DMS53 (cell line): ENCODE data around the gene TMEM91.
A peak's percentile ranks its signal among the peaks of the same experiment; 100 is the strongest.
"Not testable (repeated sequence)": the region's sequence is repeated elsewhere in the genome, so short reads cannot be mapped to it uniquely, and the experiment has no call there.

Source experiments
- DNase-seq: peaks from one replicate; lab custom pipeline; 2025; lab: John Stamatoyannopoulos, UW

TMEM91 gene

GRCh38 chr19:41376241-41376997 is at the start of gene TMEM91:
Gene TMEM91 (plus strand): TSS chr19:41376533. CDS start chr19:41378310, 1,777 bp downstream.
- DNase-seq = peak; percentile 80

GRCh38 chr19:41327076-41327575 is 49.2 kb upstream of the TMEM91 start:
- peak; percentile 77 for DNase-seq

DNA sequence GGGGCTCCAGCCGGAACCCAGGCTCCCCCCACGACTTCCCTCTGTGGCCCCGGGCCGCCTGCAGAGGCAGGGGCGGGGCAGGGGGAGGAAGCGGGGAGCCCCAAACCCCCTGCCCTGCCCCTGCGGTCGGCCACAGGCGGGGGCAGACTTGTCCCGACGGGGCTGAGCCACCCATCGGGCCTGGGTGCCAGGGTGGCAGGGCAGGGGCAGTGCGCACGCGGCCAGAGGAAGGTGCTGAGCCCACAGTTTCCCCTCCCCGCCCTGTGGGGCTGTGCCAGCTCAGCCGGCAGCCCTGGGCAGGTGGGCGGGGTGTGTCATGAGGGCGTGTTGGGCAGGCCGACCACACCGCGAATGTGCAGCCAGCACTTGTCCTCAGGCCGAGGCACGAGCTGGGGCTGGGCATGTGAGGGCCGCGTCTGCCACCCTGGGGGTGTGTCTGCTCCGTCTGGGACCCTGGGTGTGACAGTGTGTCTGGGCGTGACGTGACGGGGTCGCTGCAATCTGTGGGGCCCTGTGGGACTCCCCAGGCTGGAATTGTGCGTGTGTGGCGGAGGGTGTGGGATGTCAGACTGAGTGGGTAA is 48.7 kb upstream of the TMEM91 start:
- DNase-seq = peak; percentile 95

DNA sequence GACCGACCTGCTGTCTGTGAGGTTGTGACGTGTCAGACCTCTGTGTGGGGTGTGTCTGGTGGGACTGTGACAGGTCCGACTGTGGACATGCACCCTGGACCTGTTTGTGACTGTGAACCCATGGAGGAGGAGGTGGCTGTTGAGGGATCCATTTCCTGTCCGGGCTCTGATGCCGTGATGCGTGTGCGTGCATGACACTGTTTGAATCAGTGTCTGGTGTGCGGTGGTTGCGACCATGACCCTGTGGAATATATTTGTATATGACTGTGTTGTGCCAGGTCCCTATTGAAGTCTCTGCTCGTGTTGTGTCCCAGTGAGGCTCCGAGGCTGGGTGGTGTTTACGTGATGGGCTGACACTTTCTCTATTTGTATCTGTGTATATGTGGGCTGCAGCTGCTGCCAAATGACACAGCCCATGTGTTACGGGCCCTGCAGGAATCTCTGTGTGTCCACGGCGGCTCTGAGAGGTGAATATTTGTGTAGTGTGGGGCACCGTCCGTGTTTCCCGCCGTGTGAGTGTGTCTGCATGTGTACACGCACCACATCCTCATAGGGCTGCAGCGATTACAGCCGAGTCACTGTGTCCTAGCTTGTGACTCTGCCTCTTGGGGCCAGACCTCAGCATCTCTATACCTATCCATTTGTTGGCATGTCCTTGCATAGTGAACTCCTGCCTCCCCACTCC is 48.0 kb upstream of the TMEM91 start:
- peak; percentile 80 for DNase-seq

- no peak for DNase-seq
These were observed 47.5 kb upstream of the TMEM91 start for GRCh38 chr19:41328842-41329225.

- DNase-seq = peak; percentile 48
These were observed 45.9 kb upstream of the TMEM91 start for GRCh38 chr19:41330481-41330880.

GRCh38 chr19:41330946-41331678 is 45.2 kb upstream of the TMEM91 start:
- DNase-seq = no peak

DNA sequence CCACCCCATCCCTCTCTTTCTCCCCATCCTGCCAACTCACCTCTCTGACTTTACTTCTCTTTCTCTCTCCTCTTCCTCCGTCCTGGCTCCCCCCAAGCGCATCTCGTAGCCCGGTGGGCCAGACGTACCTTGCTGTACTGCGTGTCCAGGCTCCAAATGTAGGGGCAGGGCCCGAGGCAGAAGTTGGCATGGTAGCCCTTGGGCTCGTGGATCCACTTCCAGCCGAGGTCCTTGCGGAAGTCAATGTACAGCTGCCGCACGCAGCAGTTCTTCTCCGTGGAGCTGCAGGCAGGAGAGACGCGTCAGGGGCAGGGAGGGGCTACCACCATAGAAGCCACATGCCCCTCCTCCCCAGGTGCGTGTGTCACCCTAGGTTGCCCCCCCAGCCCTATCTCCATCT is 44.3 kb upstream of the TMEM91 start:
- no peak for DNase-seq

GRCh38 chr19:41332468-41332867 is 43.9 kb upstream of the TMEM91 start:
- DNase-seq = no peak

DNA sequence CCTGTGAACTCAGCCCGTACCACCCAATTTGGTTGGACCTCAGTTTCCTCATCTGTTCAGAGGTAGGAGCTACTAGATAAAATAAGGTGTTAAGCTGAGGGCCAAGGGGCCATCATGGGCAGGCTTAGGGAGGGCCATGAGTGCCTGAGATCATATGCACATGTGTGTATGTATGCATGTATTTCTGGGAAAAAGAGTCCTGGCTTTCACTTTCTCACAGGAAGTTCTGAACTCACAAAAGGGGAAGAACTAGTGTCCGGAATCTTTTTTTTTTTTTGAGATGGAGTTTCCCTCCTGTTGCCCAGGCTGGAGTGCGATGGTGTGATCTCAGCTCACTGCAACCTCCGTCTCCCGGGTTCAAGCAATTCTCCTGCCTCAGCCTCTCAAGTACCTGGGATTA is 41.5 kb upstream of the TMEM91 start:
- DNase-seq = no peak

DNA sequence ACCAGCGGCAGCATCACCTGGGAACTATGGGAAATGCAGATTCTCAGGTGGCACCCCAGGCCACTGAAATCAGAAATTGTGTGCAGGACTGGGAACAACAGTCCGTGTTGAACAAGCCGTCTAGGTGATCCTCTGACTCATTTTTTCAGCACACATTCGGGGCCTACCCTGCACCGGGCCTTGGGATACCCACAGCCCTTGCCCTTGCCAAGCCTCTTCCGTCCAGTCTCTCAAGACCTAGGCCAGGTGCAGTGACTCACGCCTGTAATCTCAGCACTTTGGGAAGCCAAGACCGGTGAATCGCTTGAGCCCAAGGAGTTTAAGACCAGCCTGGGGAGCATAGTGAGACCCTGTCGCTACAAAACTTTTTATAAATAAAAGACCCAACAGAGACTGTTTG is 40.9 kb upstream of the TMEM91 start:
- no peak for DNase-seq

DNA sequence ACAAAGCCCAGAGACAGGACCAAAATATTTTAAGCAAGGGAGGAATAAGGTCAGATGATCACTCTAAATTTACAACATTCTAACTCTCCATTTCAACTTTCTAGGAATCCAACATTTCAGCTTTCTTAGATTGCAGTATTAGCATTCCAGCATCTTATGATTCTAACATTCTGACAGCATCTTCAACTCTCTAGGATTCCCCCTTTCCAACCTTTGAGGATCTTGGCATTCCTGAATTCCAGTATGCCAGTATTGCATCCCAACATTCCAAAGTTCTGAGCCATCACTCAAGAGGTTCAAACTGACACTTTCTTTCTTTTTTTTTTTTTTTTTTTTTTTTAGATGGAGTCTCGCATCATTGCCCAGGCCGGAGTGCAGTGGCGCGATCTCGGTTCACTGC is 36.4 kb upstream of the TMEM91 start:
- no peak for DNase-seq

GRCh38 chr19:41341669-41342490 is 34.5 kb upstream of the TMEM91 start:
- DNase-seq = peak; percentile 86

DNA sequence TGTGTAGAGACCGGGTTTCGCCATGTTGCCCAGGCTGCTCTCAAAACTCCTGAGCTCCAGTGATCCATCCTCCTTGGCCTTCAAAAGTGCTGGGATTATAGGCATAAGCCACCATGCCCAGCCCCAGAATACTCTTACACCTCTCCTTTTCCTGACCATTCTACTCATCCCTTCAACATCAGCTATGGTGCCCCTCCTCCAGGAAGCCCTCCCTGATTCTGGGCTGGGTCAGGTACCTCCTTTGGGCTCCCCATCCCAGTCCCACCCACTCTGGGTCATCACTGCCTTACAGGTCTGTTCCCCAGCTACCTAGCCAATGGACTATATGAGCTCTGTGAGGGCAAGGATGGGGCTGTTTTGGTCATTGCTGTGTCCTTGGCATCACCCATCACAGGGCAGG is 32.2 kb upstream of the TMEM91 start:
- no peak for DNase-seq

DNA sequence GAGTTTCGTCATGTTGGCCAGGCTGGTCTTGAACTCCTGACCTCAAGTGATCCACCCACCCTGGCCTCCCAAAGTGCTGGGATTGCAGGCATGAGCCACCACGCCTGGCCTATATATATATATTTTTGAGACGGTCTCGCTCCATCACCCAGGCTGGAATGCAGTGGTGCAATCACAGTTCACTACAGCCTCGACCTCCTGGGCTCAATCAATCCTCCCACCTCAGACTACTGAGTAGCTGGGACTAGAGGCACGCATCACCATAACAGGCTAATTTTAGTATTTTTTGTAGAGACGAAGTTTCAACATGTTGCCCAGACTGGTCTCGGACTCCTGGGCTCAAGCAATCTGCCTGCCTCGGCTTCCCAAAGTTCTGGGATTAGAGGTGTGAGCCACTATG is 29.4 kb upstream of the TMEM91 start:
- not testable (repeated sequence) for DNase-seq

GRCh38 chr19:41350735-41351338 is 25.5 kb upstream of the TMEM91 start:
- no peak for DNase-seq

DNA sequence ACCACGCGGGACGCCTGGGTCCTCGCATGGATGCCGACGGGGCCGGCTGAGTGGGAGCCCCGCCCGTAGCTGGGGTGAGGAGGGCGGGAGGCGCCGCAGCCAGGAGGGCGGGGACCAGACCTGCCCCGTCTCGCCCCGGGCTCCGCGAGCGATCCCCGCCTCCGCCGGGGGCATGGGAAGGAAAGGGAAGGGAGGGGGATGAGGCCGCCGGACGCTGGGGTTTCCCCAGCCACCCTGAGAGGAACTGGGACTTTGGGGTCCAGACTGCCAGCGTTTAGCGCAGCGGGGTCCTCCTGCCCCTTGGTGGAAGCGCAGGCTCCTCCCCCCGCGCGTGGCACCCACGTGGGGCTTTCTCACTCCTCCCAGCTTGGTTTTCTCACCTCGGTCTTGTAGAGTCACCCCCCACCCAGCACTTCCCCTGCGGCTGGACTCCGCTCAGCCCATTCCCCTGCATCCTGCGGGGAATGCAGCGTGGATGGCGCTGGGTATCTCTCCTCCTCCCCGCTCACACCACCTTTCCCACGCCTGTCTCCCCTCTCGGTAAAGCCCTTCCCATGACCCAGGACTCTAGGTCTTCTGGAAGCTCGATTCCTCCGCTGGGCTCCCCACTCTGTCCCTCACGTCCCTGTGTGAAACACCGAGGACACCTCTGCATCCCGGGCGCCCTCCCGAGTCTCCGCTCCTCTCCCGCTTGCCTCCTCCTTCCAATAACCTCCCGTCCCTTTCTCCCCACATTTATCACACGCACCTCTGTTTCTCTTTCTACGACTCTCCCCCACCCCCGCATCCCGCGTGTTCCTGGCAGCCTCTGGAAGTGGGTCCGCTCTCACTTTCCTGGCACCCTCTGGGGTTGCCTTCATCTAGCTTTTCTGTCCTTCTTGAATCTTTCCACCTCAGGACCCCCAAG is 24.7 kb upstream of the TMEM91 start:
- peak; percentile 80 for DNase-seq

DNA sequence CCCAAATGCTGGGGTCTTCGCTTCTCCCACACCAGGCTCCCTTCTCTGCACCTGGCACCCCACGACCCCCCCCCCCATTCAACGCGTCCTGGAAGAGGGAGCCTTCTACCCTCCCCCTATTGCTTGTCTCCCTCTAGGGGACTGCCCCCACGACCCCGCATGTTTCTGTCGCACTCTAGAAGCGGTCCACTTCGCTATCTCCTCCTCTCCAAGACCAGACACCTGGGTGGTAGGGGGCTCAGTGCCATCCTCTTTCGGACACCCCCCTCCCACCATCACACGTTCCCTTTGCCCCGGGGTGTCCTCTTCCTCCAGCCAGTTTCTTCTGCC is 24.1 kb upstream of the TMEM91 start:
- DNase-seq = no peak

DNA sequence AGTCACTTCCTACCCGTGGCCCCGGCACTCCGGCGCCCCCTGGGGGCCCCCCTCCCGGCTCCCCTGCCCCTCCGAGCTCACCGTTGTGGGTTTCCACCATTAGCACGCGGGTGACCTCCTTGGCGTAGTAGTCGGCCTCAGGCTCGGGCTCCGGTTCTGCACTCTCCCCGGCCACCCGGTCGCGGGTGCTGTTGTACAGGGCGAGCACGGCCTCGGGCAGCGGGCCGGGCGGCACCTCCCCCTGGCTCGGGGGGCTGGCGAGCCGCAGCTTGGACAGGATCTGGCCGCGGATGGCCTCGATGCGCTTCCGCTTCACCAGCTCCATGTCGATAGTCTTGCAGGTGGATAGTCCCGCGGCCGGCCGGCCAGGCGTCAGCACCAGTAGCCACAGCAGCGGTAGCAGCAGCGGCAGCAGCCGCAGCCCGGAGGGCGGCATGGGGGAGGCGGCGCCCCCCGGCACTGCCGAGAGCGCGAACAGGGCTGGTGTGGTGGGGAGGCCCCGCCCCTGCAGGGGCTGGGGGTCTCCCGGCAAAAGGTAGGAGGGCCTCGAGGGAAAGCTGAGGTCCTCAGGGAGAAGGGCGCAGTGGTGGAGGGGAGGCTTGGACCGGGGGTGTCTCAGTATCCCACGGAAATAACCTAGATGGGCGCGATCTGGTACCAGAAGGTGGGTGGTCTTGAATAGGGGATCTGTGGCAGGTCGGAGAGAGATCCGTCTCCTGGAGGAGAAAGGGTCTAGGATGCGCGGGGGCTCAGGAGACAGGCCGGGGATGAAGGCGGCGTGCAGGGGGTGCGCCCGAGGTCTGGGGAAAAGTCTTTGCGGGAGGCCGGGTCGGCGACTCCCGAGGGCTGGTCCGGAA is 23.5 kb upstream of the TMEM91 start:
- DNase-seq = peak; percentile 86
